Mesothelial cell of epicardium (in vitro differentiated cells): ENCODE results near the gene GNA12. TPM values are rescaled to one million over a fixed set of nuclear protein-coding genes. Genes with fewer than 3 reads are reported as not detected.

Experiments used
- DNase-seq, 2 experiments: peaks; one replicate each; pipeline ENCODE4 v3.0.0; 2021; ENCODE audit warnings: low spot score in 2 of 2; ENCODE audit not compliant: unreplicated experiment in 2 of 2
- H3K27ac Mint-ChIP-seq: 2 replicates; pipeline ENCODE4 v1.8.0; 2021; ENCODE audit warnings: mixed read lengths
- H3K27me3 Mint-ChIP-seq: 2 replicates; pipeline ENCODE4 v1.8.0; 2021; ENCODE audit warnings: low read depth, mixed read lengths
- H3K36me3 Mint-ChIP-seq: 2 replicates; pipeline ENCODE4 v1.8.0; 2021; ENCODE audit warnings: mixed read lengths
- H3K4me1 Mint-ChIP-seq: 2 replicates; pipeline ENCODE4 v1.8.0; 2021; ENCODE audit warnings: mixed read lengths
- H3K4me3 Mint-ChIP-seq: 2 replicates; pipeline ENCODE4 v1.8.0; 2021; ENCODE audit warnings: mild to moderate bottlenecking, moderate library complexity, mixed read lengths
- H3K9me3 Mint-ChIP-seq: 2 replicates; pipeline ENCODE4 v1.8.0; 2021; ENCODE audit warnings: mixed read lengths
- total RNA-seq: library from RNA; stranded (reverse); gene quantifications from 3 replicates; pipeline ENCODE4 v1.2.1, GENCODE V29; 2021
- TF ChIP-seq, protein P1 (sequence below): fragments of 200-600 bp; sonication (generic); IDR thresholded peaks from one replicate; pipeline ENCODE4 v1.5.0; 2021; ENCODE audit warnings: antibody characterized with exemption; ENCODE audit not compliant: unreplicated experiment

The GNA12 gene
- total RNA-seq, 1 donor from 2014 or later = 57.1 TPM

DNA sequence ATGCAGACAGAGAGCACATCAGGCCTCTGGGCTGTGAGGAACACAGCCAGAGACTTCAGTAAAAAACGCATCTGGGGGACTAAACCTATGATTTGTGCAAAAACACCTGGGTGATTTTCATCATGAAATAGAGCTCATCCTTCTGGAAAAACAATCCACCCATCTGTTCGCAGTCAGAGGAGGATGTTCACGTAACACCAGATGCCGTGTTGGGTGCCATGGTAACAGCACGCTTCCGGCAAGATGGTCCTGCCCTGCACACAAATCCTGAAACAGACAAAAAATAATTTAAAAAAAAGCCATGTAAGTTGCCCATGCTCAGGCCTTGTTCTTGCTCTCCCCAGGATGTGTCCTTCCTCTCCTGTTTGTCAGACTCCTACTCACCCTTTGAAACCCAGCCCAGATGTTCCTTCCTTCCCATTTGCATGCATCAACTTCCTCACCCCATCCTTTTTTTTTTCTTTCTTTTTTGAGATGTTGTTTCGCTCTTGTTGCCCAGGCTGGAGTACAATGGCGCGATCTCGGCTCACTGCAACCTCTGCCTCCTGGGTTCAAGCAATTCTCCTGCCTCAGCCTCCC, 28.3 kb upstream of the GNA12 start:
- DNase-seq = no peak
- no peaks in the 10 kb centered on the region for H3K27me3 Mint-ChIP-seq
- no peak overlapping the region for H3K4me3 Mint-ChIP-seq
- peaks cover 21% of the 10 kb centered on the region for H3K4me1 Mint-ChIP-seq
- H3K27ac Mint-ChIP-seq = no peak overlapping the region
- no peaks in the 10 kb centered on the region for H3K36me3 Mint-ChIP-seq
- TF ChIP-seq, protein P1, sequence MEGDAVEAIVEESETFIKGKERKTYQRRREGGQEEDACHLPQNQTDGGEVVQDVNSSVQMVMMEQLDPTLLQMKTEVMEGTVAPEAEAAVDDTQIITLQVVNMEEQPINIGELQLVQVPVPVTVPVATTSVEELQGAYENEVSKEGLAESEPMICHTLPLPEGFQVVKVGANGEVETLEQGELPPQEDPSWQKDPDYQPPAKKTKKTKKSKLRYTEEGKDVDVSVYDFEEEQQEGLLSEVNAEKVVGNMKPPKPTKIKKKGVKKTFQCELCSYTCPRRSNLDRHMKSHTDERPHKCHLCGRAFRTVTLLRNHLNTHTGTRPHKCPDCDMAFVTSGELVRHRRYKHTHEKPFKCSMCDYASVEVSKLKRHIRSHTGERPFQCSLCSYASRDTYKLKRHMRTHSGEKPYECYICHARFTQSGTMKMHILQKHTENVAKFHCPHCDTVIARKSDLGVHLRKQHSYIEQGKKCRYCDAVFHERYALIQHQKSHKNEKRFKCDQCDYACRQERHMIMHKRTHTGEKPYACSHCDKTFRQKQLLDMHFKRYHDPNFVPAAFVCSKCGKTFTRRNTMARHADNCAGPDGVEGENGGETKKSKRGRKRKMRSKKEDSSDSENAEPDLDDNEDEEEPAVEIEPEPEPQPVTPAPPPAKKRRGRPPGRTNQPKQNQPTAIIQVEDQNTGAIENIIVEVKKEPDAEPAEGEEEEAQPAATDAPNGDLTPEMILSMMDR = no peak
- no peaks in the 10 kb centered on the region for H3K9me3 Mint-ChIP-seq

GRCh38 chr7:2870471-2870931, 26.4 kb upstream of the GNA12 start:
- no peak overlapping the region for H3K4me3 Mint-ChIP-seq
- H3K9me3 Mint-ChIP-seq = no peaks in the 10 kb centered on the region
- TF ChIP-seq, protein P1 = no peak
- peaks cover 18% of the 10 kb centered on the region for H3K4me1 Mint-ChIP-seq
- H3K27ac Mint-ChIP-seq = no peak overlapping the region
- no peak for DNase-seq
- no peaks in the 10 kb centered on the region for H3K27me3 Mint-ChIP-seq
- no peaks in the 10 kb centered on the region for H3K36me3 Mint-ChIP-seq

- TF ChIP-seq, protein P1 = no peak
- H3K36me3 Mint-ChIP-seq = no peaks in the 10 kb centered on the region
- H3K4me1 Mint-ChIP-seq = peaks cover 18% of the 10 kb centered on the region
- no peak for DNase-seq
- no peaks in the 10 kb centered on the region for H3K9me3 Mint-ChIP-seq
- no peak overlapping the region for H3K27ac Mint-ChIP-seq
- no peak overlapping the region for H3K4me3 Mint-ChIP-seq
- H3K27me3 Mint-ChIP-seq = no peaks in the 10 kb centered on the region
These were observed 25.9 kb upstream of the GNA12 start for GRCh38 chr7:2869981-2870380.

GRCh38 chr7:2866601-2867000, 22.5 kb upstream of the GNA12 start:
- TF ChIP-seq, protein P1 = no peak
- Mint-ChIP-seq H3K27me3 (peaks cover 1% of the 10 kb centered on the region), H3K36me3 (no peaks in the 10 kb centered on the region), H3K9me3 (no peaks in the 10 kb centered on the region), H3K4me3 (no peak overlapping the region), H3K4me1 (peaks cover 19% of the 10 kb centered on the region), H3K27ac (no peak overlapping the region)
- DNase-seq = no peak

DNA sequence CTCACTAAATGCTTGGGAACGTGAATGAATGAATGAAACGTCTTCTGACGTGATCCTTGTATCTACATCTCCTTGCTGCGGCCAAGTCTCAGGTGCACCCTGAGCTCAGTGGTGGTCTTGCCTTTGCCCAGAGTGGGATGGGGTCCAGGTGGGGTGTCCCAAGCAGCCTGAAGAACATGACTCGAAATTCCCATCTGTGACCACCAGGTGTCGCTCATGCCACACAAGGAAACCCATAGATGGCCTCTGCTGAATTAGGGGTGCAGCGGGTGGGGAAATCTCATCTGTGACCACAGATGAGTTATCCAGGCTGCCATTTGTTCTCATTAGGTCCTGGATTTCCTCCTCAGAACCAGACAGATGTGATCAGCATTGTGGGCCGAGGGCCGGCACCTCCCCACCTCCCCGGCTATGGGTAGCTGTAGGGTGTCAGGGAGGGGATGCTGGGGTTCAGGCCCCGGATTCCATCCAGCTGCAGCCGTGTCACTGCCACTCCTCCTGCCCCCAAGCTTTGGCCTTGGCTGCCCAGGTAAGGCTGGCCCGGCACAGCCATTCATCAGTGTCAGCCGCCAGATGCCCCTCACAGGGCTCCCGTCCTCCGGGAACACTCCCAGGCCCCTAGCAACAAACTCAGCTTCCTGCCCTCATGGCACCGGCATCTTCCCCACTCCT, 21.0 kb upstream of the GNA12 start:
- H3K4me3 Mint-ChIP-seq = no peak overlapping the region
- peak overlapping the region; percentile 77 for H3K27ac Mint-ChIP-seq
- TF ChIP-seq, protein P1 = peak; percentile 97
- peaks cover 16% of the 10 kb centered on the region for H3K4me1 Mint-ChIP-seq
- H3K36me3 Mint-ChIP-seq = no peaks in the 10 kb centered on the region
- peak in 1 of 2 experiments; percentile 82 for DNase-seq
- H3K9me3 Mint-ChIP-seq = no peaks in the 10 kb centered on the region
- peaks cover 1% of the 10 kb centered on the region for H3K27me3 Mint-ChIP-seq
